ENCODE results near the gene AGPAT4.
"Not testable (repeated sequence)": the region's sequence is repeated elsewhere in the genome, so short reads cannot be mapped to it uniquely, and the experiment has no call there.

Gene AGPAT4

GRCh38 chr6:161226009-161226964 lies 47.6 kb downstream of the AGPAT4 start:
- peak; percentile 89 for DNase-seq

- peak; percentile 50 for DNase-seq
Observed at GRCh38 chr6:161225681-161226008, 48.2 kb downstream of the AGPAT4 start.

DNA sequence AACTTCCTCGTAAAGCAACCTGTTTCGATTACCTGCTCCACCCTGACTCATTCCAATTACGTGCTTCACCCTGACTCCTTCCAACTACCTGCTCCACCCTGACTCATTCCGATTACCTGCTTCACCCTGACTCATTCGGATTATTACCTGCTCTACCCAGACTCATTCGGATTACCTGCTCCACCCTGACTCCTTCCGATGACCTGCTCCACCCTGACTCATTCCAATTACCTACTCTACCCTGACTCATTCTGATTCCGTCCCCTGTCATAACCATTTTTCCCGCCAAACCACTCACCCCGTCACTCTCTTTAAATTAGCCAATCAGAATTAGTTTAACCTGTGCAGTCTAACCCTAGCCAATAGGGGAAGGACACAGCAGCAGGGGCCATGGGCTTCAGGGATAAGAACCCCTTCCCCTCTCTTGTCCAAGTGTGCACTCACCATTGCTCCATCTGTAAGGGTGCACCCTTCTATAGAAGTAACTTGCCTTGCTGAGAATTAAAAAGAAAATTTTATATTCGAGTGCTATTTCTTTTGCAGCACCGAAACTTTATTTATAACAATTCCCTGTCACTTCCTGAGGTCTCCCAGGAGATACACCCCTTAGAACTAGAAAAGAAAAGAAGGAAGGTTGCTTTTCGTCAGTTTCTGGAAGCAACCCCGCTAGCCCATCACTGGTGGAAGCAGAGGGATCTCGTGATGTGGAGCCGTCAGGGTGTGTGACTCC lies 48.7 kb downstream of the AGPAT4 start:
- DNase-seq = not testable (repeated sequence)

DNA sequence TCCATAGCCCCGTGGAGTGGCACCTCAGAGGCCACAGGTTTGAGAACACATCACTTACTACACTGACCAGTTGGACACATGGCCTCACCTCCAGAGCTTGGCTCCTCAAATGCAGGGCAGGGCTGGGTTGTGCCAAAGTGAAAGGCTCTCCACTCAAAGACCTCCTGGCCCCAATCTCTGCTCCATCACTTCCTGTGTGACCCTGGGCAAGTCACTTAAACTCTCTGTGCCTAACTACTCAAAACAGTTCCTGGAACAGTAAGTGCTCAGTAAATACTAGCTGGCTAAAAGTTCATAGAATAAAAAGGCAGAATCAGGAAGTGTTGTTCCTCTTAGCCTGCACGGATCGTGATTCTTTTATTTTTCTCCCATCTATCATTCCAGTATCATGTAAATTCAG lies 50.2 kb downstream of the AGPAT4 start:
- no peak for DNase-seq

GRCh38 chr6:161222706-161223234 lies 51.1 kb downstream of the AGPAT4 start:
- DNase-seq = no peak

- no peak for DNase-seq
Observed at GRCh38 chr6:161220346-161220745, 53.5 kb downstream of the AGPAT4 start.

- DNase-seq = no peak
Observed at GRCh38 chr6:161219680-161220079, 54.2 kb downstream of the AGPAT4 start.

GRCh38 chr6:161218222-161218621 lies 55.6 kb downstream of the AGPAT4 start:
- DNase-seq = no peak

DNA sequence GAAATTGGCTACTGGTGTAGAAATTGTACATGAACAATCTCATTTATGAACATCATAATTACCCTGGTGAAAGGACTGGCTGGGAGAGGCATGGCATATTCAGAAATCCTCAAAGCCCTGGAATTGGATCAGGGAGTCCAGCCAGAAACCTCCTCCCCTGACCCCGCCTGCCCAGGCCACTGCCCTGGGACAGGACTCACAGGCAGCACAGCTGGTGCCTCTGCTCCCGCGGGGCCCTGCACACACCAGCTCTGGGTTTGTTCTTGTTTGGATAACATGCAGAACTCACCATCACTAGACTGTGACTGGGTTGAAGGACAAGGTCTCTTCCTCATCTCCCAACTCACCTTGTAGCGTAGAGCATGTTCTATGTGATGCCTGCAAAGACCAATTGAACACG lies 56.2 kb downstream of the AGPAT4 start:
- no peak for DNase-seq

DNA sequence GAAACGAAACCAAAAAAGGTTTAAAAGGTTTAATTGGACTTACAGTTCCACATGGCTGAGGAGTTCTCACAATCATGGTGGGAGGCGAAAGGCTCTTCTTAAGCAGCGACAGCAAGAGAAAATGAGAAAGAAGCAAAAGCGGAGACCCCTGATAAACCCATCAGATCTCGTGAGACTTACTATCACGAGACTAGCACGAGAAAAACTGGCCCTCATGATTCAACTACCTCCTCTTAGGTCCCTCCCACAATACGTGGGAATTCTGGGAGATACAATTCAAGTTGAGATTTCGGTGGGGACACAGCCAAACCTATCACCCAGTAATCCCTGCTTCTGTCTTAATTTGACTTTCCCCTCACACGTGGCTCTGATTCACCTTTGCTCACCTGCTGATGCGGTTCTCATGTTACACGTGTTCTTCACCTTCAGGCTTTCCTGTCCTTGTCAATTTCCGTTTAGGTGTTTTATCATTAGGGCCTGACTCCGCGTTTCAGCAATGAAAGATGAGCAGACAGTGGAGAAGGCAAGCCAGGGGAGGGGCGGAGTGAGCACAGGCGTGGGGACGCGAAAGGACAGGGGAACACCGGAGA lies 57.1 kb downstream of the AGPAT4 start:
- no peak for DNase-seq

DNA sequence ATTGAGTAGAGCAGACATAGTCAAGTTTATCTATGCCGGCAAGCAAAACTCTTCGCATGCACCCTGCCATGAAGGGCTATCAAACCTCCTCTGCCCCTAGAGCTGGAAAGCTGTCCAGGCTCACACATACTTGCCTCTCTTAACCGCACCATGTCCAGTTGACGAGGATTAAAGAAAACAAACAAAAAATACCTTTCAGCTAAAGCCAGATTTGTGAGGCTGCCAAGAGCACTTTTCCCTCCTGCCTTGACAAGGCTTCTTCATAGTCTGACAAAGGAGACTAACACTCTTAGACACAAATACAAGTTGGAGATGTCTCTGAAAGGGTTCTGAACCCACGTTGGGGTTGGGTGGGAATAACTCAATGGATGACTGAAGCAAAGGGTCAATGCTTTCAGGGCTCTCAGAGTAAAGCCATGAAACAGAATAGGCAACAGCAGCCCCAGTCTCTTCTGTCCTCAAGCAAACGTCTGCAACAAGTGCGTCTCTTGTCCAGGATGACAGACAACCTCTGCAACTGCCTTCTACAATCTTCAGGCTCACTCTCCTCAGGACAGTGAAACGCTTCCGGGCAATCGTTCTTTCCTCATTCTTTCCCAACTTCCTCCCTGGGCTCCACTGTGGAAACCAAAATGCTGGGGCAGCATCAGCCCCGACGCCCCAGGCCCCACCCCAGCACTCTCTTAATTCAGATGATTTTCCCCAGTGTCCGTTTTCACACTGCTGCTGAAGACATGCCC lies 57.8 kb downstream of the AGPAT4 start:
- no peak for DNase-seq

- no peak for DNase-seq
Observed at GRCh38 chr6:161215193-161215592, 58.7 kb downstream of the AGPAT4 start.

- DNase-seq = peak; percentile 70
Observed at GRCh38 chr6:161214722-161215121, 59.1 kb downstream of the AGPAT4 start.

DNA sequence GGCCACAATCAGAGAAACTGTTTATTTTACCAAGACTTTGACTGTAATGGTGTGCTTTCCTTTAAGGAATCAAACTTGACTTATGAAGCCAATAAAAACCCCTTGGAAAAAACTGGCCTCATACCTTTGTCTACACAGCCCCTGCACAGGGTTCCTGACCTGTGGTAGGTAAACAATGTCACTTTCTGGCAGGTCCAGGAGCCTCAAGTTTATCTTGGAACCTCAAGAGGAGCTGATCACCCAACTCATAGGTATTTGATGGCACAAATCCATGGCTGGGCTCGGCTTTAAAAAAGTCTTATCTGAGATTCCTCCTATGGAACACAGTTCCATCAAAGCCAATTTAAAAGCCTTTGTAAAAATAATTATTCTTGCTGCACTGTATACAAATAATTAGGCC lies 61.0 kb downstream of the AGPAT4 start:
- no peak for DNase-seq

DNA sequence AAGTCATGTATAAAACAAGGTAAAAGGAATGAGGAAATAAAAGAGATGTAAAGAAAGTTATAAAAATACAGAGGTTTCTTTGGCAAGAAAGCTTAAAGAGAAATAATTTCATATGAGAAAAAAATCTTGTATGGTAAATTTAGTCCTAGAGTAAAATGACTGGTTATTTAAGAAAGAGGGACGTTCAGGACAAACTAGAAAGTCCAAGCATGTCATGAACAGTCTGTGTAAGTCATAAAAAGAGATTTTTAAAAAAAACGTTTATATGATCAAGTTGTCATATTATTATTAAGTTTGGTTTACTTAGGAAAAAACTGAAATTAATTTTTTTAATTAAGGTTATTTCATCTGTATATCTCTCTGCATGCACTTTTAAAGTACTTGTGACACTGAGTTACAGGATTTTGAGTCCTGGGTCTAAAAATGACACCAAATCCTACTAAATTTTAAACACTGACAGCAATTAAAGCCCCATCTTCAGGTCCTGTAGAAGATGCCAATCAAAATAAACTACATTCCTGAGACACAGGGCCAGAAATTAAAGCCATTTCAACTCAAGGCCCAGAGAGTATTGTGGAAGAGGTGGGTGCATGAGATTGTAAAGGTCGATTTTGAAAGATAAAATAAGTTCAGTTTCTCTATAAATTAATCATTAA lies 62.4 kb downstream of the AGPAT4 start:
- DNase-seq = no peak

DNA sequence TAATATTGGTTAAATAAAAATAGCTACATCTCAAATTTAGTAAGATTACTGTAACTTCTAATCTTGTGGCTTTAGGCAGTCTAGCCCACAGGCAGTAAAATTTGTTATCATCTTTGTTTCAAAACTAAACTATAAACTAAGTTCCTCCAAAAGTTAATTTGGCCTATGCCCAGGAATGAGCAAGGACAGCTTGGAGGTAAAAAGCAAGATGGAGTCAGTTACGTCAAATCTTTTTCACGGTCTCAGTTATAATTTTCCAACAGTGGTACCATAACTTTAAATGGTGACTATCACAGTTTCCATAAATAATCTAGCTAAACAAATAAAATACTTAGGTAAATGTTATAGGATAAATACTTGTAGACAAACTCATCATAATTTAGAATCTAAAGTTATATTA lies 63.0 kb downstream of the AGPAT4 start:
- DNase-seq = no peak

DNA sequence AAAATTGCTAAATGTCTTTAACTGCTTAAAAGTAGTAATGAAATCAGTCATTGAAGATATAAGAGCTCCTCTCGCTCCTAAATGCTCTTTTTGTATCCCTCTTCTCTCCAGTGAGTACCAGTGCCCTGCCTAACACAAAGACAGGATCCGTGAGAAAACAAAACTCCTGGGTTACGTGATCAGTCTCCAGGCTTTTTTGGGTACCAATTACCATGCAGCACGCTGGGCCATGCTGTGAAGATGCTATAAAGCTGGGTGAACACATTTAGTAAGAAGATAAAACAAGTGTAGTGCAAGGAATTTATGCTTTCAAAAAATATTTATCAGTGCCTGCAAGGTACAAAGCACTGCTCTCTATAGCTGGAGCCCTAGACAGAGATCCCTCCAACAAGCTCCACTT lies 66.7 kb downstream of the AGPAT4 start:
- no peak for DNase-seq

GRCh38 chr6:161204866-161205557 lies 68.8 kb downstream of the AGPAT4 start:
- no peak for DNase-seq

DNA sequence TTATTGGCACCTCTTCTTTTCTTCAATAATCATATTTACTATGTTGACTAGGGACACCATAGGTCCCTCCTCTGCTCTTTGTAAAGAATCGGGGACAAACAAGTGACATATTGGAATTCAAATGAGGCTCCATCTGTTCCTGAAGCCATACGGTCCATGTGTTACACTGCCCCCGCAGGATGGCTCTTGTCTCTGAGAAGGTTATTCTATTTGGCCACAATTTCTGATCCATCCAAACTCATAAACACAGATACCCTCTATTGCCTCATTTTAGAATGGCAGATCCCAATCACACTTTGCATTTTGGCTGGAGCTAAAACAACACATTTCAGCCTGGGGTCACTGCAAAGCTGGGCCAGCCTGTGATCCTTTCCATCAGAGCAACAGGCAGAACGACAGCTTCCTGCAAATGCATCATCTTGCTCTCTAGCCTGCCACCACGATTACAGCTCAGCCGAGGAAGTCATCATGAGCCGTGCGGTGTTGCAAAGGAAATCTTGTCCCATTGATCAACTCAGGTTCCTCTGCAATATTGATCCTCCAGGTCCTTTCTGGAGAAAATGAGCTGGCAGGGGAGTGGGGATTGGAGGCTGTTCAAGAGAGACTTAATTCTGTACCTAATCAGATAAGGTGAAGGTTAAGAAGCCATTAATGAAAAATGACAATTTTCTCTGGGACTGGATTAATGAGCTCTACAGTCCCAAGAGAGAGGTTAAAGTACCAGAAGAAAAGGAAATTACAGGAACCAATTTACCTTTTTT lies 73.1 kb downstream of the AGPAT4 start:
- peak; percentile 54 for DNase-seq

DNA sequence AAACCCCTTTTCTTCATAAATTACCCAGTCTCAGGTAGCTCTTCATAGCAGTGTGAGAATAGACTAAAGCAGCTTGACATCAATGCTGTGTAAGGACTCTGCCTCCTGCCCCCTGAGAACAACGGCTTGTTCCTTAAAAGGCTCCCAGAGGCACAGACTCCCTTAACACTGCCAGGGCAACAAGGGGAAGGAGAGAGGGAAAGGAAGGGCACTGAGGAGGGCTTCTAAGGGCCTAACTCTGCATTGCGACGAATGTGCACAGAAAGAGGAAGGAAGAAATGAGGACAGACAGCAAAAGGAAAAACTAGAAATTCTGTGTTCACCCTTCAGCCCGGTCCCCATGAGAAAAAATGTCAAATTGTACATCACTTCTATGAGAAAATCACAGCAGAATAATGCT lies 74.0 kb downstream of the AGPAT4 start:
- peak; percentile 26 for DNase-seq

Measured in hematopoietic multipotent progenitor cell treated with erythropoietin and hydrocortisone succinate and interleukin-3 and kit ligand, for 6 days (in vitro differentiated cells).